ENCODE results near the gene ABCC4. TPM values are rescaled to one million over a fixed set of nuclear protein-coding genes. Genes with fewer than 3 reads are reported as not detected.

The ABCC4 gene
- total RNA-seq, 1 donor from 2014 or later = 11.7 TPM

DNA sequence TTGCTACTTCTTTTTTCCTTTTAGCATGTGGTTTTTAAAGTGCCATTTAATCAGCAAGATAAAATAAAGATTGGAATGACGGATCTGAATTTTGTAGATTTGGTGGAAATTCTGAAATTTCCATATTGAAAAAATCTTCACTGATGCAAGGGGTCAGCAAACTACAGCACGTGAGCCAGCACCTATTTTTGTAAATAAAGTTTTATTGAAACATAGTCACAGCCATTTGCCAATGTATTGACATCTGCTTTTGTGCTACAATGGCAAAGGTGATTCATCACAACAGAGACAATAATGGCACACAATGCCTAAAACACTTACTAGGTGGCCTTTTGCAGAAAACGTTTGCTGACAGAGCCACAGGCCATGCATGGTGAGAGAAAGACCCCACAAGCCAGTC lies 226.4 kb downstream of the ABCC4 start:
- Mint-ChIP-seq H3K27ac (no peak overlapping the region), H3K36me3 (ENCODE audit: low read depth) (peaks cover 42% of the 10 kb centered on the region), H3K4me1 (no peaks in the 10 kb centered on the region), H3K27me3 (no peaks in the 10 kb centered on the region), H3K9me3 (no peaks in the 10 kb centered on the region), H3K4me3 (no peak overlapping the region)
- DNase-seq = no peak
- intact Hi-C loops (cut with micrococcal nuclease) = no loop called here
- no peak for ATAC-seq (ENCODE audit: low read depth)
- ChIA-PET CTCF (no interaction called here), POLR2A (no interaction called here)
- TF ChIP-seq, protein P1, sequence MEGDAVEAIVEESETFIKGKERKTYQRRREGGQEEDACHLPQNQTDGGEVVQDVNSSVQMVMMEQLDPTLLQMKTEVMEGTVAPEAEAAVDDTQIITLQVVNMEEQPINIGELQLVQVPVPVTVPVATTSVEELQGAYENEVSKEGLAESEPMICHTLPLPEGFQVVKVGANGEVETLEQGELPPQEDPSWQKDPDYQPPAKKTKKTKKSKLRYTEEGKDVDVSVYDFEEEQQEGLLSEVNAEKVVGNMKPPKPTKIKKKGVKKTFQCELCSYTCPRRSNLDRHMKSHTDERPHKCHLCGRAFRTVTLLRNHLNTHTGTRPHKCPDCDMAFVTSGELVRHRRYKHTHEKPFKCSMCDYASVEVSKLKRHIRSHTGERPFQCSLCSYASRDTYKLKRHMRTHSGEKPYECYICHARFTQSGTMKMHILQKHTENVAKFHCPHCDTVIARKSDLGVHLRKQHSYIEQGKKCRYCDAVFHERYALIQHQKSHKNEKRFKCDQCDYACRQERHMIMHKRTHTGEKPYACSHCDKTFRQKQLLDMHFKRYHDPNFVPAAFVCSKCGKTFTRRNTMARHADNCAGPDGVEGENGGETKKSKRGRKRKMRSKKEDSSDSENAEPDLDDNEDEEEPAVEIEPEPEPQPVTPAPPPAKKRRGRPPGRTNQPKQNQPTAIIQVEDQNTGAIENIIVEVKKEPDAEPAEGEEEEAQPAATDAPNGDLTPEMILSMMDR (IDR thresholded peaks at IDR 0.05) = no peak

DNA sequence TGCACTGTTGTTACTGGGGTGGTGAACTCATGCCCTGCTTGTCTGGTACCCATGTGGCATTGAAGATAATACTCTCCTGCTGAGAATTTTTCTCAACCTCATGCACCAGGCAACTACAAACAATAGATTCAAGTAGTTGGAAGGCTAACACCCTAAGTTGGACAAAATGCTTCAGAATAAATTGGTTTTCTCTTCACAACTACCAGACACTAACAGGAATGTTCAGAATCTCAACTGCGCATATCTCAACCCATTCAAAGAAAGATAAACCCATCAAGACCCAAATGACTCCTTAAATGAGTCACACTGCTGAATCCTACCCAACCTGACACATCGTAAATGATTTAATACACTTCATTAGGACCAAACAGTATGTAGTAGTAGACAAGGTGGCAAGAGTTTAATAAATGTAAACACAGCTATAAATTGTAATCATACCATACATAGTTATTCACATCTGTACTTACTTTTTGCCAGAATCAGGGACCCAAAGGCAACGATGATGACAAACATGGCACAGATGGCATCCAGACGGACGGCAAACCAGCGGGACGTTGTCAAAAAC lies 227.4 kb downstream of the ABCC4 start:
- no peaks in the 10 kb centered on the region for H3K27me3 Mint-ChIP-seq
- H3K4me1 Mint-ChIP-seq = no peaks in the 10 kb centered on the region
- DNase-seq = no peak
- TF ChIP-seq, protein P1 (IDR thresholded peaks at IDR 0.05) = no peak
- no peak for ATAC-seq (ENCODE audit: low read depth)
- POLR2A ChIA-PET = no interaction called here
- CTCF ChIA-PET = no interaction called here
- intact Hi-C loops (cut with micrococcal nuclease) = no loop called here
- peaks cover 43% of the 10 kb centered on the region for H3K36me3 Mint-ChIP-seq (ENCODE audit: low read depth)
- H3K9me3 Mint-ChIP-seq = no peaks in the 10 kb centered on the region
- H3K4me3 Mint-ChIP-seq = no peak overlapping the region
- no peak overlapping the region for H3K27ac Mint-ChIP-seq

DNA sequence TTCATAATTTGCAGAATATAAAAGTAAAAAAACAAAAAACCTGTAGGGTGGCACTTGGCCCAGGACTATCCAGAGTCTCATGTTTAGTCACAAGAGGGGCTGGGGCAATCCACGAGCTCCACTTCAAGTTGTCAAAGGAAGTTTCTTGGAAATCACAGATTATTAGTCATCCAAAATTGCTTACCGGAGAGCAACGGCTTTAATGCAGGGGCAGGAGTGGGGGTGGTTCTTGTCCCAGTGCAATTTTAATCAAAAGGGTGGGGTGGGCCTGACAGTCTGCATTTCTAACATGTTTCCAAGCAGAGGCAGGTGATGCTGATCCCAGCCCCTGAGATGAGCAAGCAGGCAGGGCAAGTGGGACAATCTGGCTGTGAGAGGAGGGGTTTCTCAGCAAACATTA lies 233.9 kb downstream of the ABCC4 start:
- Mint-ChIP-seq H3K27ac (no peak overlapping the region), H3K27me3 (no peaks in the 10 kb centered on the region), H3K4me1 (no peaks in the 10 kb centered on the region), H3K36me3 (ENCODE audit: low read depth) (peaks cover 33% of the 10 kb centered on the region), H3K9me3 (no peaks in the 10 kb centered on the region), H3K4me3 (no peak overlapping the region)
- intact Hi-C loops (cut with micrococcal nuclease) = no loop called here
- no peak for ATAC-seq (ENCODE audit: low read depth)
- CTCF ChIA-PET = no interaction called here
- no peak for DNase-seq
- POLR2A ChIA-PET = no interaction called here
- TF ChIP-seq, protein P1 (IDR thresholded peaks at IDR 0.05) = no peak

DNA sequence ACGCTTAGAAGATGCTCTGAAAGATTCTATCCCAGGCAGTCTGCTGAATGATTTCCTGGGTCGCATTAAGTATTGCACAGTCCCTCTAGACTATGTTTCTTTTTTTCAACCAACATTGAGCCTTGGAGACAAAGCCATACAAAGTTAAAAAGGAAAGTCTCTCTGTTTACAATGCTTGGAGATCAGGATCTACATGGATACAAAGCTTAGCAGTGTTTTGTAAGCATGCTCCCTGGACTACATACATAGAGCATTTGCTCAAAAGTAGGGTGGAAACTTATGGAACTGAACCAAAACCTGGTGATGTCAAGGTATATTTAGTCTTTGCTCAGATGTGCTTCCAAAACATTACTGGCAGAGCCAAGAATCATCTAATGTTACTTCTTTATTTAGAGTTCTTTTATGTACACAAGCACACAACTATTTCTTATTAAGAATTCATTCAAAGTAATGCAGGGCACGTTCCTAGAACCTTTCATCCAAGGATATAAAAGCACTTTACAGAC lies 241.2 kb downstream of the ABCC4 start:
- ChIA-PET POLR2A (no interaction called here), CTCF (no interaction called here)
- no peak for ATAC-seq (ENCODE audit: low read depth)
- no peak for DNase-seq
- H3K9me3 Mint-ChIP-seq = no peaks in the 10 kb centered on the region
- TF ChIP-seq, protein P1 (IDR thresholded peaks at IDR 0.05) = no peak
- H3K27me3 Mint-ChIP-seq = no peaks in the 10 kb centered on the region
- intact Hi-C loops (cut with micrococcal nuclease) = no loop called here
- no peaks in the 10 kb centered on the region for H3K4me1 Mint-ChIP-seq
- no peak overlapping the region for H3K27ac Mint-ChIP-seq
- H3K36me3 Mint-ChIP-seq (ENCODE audit: low read depth) = peaks cover 13% of the 10 kb centered on the region
- no peak overlapping the region for H3K4me3 Mint-ChIP-seq

DNA sequence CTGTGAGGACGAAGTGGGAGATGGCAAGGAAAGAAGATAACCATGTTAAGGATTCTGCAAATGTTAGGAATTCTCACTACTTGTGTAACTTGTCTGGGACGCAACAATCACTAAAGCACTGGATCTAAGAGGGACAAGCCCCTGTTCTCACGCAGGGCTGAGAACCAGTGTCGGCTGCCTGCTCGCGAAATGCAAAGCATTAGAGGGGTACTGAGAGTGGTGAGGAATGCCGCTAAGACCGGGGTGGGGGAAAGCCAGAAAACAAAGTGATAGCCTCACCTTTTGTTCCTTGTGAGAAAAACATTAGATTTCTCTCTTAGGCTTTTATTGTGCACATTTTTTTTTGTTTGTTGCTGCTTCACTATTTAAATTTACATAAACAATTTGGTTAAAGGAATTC lies 241.9 kb downstream of the ABCC4 start:
- DNase-seq (no peak), ATAC-seq (ENCODE audit: low read depth) (no peak)
- Mint-ChIP-seq H3K36me3 (ENCODE audit: low read depth) (peaks cover 13% of the 10 kb centered on the region), H3K9me3 (no peaks in the 10 kb centered on the region), H3K27ac (no peak overlapping the region), H3K4me1 (no peaks in the 10 kb centered on the region), H3K4me3 (no peak overlapping the region), H3K27me3 (no peaks in the 10 kb centered on the region)
- POLR2A ChIA-PET = no interaction called here
- intact Hi-C loops (cut with micrococcal nuclease) = no loop called here
- TF ChIP-seq, protein P1 (IDR thresholded peaks at IDR 0.05) = no peak
- CTCF ChIA-PET = no interaction called here
